ENCODE measurements around the gene AJM1. TPM values are rescaled to one million over a fixed set of nuclear protein-coding genes. Genes with fewer than 3 reads are reported as not detected.

The AJM1 gene
- total RNA-seq, 2 experiments from 2014 or later = 2.4 to 5.1 TPM

- Histone ChIP-seq H4K20me1 (ENCODE audit: insufficient read depth, low read length) (no peaks in the 10 kb centered on the region), H3K79me2 (ENCODE audit: insufficient read depth, low read depth, low read length) (no peaks in the 10 kb centered on the region), H3K4me3 (ENCODE audit: low read depth, low read length, poor library complexity, severe bottlenecking) (no peak within 1 kb of the TSS), H3K9me3 (ENCODE audit: low read length) (no peaks in the 10 kb centered on the region), H3K4me1 (ENCODE audit: insufficient read depth, low read length, poor library complexity, severe bottlenecking) (peaks cover 10% of the 10 kb centered on the region), H3K27ac (ENCODE audit: low read depth, low read length, poor library complexity, severe bottlenecking) (no peak within 1 kb of the TSS), H3K4me2 (ENCODE audit: low read length) (no peak within 1 kb of the TSS), H3K9me2 (ENCODE audit: insufficient read depth, low read length) (no peaks in the 10 kb centered on the region), H3K36me3 (ENCODE audit: insufficient read depth, low read length) (no peaks in the 10 kb centered on the region), H2AFZ (ENCODE audit: low read length) (no peak within 1 kb of the TSS)
- no peak for DNase-seq (ENCODE audit: low spot score)
- POLR2A ChIA-PET = no interaction called here
- CTCF ChIA-PET (ENCODE audit: unreplicated experiment) = no interaction called here
- no TSS peak for BruUV-seq (replicated peaks)
- intact Hi-C loops (cut with micrococcal nuclease; ENCODE audit: unreplicated experiment) = no loop called here
- TF ChIP-seq EZH2phosphoT487 (IDR thresholded peaks at IDR 0.05; ENCODE audit: borderline replicate concordance, low read depth, low read length) = no peak
- TF ChIP-seq, protein P1, sequence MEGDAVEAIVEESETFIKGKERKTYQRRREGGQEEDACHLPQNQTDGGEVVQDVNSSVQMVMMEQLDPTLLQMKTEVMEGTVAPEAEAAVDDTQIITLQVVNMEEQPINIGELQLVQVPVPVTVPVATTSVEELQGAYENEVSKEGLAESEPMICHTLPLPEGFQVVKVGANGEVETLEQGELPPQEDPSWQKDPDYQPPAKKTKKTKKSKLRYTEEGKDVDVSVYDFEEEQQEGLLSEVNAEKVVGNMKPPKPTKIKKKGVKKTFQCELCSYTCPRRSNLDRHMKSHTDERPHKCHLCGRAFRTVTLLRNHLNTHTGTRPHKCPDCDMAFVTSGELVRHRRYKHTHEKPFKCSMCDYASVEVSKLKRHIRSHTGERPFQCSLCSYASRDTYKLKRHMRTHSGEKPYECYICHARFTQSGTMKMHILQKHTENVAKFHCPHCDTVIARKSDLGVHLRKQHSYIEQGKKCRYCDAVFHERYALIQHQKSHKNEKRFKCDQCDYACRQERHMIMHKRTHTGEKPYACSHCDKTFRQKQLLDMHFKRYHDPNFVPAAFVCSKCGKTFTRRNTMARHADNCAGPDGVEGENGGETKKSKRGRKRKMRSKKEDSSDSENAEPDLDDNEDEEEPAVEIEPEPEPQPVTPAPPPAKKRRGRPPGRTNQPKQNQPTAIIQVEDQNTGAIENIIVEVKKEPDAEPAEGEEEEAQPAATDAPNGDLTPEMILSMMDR (conservative IDR thresholded peaks at IDR 0.05; ENCODE audit: low read length) = no peak
These were observed 9.8 kb downstream of the AJM1 start, which contains the start of gene MAMDC4 for GRCh38 chr9:136851941-136852663. Gene MAMDC4, plus strand, starts transcription at chr9:136852346. Its CDS starts 71 bp downstream, at chr9:136852417.

- POLR2A ChIA-PET = no interaction called here
- TF ChIP-seq EZH2phosphoT487 (IDR thresholded peaks at IDR 0.05; ENCODE audit: borderline replicate concordance, low read depth, low read length) = no peak
- TF ChIP-seq, protein P1 (conservative IDR thresholded peaks at IDR 0.05; ENCODE audit: low read length) = no peak
- Histone ChIP-seq H2AFZ (ENCODE audit: low read length) (no peak overlapping the region), H3K27ac (ENCODE audit: low read depth, low read length, poor library complexity, severe bottlenecking) (no peak overlapping the region), H3K79me2 (ENCODE audit: insufficient read depth, low read depth, low read length) (no peaks in the 10 kb centered on the region), H3K9me3 (ENCODE audit: low read length) (no peaks in the 10 kb centered on the region), H3K36me3 (ENCODE audit: insufficient read depth, low read length) (no peaks in the 10 kb centered on the region), H3K4me1 (ENCODE audit: insufficient read depth, low read length, poor library complexity, severe bottlenecking) (peaks cover 6% of the 10 kb centered on the region), H4K20me1 (ENCODE audit: insufficient read depth, low read length) (no peaks in the 10 kb centered on the region), H3K4me2 (ENCODE audit: low read length) (no peak overlapping the region), H3K9me2 (ENCODE audit: insufficient read depth, low read length) (no peaks in the 10 kb centered on the region), H3K4me3 (ENCODE audit: low read depth, low read length, poor library complexity, severe bottlenecking) (no peak overlapping the region)
- no TSS peak for BruUV-seq (replicated peaks)
- intact Hi-C loops (cut with micrococcal nuclease; ENCODE audit: unreplicated experiment) = no loop called here
- CTCF ChIA-PET (ENCODE audit: unreplicated experiment) = no interaction called here
- DNase-seq (ENCODE audit: low spot score) = no peak
These were observed 10.7 kb downstream of the AJM1 start for GRCh38 chr9:136852664-136853595.

Data from OCI-LY7 (cell line).